Measurements from ENCODE around the gene GBP7.

The GBP7 gene

GRCh38 chr1:89114662-89115061, 61.1 kb downstream of the GBP7 start:
- no peak for DNase-seq (ENCODE audit: low read depth)

GRCh38 chr1:89112871-89113613, 62.8 kb downstream of the GBP7 start:
- DNase-seq (ENCODE audit: low read depth) = no peak

- DNase-seq (ENCODE audit: low read depth) = peak; percentile 49
Measured at GRCh38 chr1:89104687-89105086, 71.1 kb downstream of the GBP7 start.

- no peak for DNase-seq (ENCODE audit: low read depth)
Measured at GRCh38 chr1:89104147-89104546, 71.7 kb downstream of the GBP7 start.

- no peak for DNase-seq (ENCODE audit: low read depth)
Measured at GRCh38 chr1:89102021-89102420, 73.8 kb downstream of the GBP7 start.

- no peak for DNase-seq (ENCODE audit: low read depth)
Measured at GRCh38 chr1:89100412-89100811, 75.4 kb downstream of the GBP7 start.

- DNase-seq (ENCODE audit: low read depth) = no peak
Measured at GRCh38 chr1:89098857-89099256, 76.9 kb downstream of the GBP7 start.

GRCh38 chr1:89095737-89096136, 80.1 kb downstream of the GBP7 start:
- DNase-seq (ENCODE audit: low read depth) = no peak

GRCh38 chr1:89089962-89090361, 85.8 kb downstream of the GBP7 start:
- no peak for DNase-seq (ENCODE audit: low read depth)

- no peak for DNase-seq (ENCODE audit: low read depth)
Measured at GRCh38 chr1:89088572-89088971, 87.2 kb downstream of the GBP7 start.

GRCh38 chr1:89087241-89087640, 88.6 kb downstream of the GBP7 start:
- DNase-seq (ENCODE audit: low read depth) = no peak

- DNase-seq (ENCODE audit: low read depth) = peak; percentile 14
Measured at GRCh38 chr1:89085781-89086180, 90.0 kb downstream of the GBP7 start.
